Stimulated activated CD4-positive, alpha-beta T cell treated with anti-CD3 and anti-CD28 coated beads, Interleukin-12 subunit alpha, Interleukin-12 subunit beta, amount 100 ng/mL, for 4 hours (primary cell): ENCODE results near the gene ABCD1.
"Not testable (repeated sequence)": the region's sequence is repeated elsewhere in the genome, so short reads cannot be mapped to it uniquely, and the experiment has no call there.

Experiments used
- DNase-seq: peaks from one replicate; pipeline ENCODE4 v3.0.0-alpha.2; 2020

ABCD1 gene

DNA sequence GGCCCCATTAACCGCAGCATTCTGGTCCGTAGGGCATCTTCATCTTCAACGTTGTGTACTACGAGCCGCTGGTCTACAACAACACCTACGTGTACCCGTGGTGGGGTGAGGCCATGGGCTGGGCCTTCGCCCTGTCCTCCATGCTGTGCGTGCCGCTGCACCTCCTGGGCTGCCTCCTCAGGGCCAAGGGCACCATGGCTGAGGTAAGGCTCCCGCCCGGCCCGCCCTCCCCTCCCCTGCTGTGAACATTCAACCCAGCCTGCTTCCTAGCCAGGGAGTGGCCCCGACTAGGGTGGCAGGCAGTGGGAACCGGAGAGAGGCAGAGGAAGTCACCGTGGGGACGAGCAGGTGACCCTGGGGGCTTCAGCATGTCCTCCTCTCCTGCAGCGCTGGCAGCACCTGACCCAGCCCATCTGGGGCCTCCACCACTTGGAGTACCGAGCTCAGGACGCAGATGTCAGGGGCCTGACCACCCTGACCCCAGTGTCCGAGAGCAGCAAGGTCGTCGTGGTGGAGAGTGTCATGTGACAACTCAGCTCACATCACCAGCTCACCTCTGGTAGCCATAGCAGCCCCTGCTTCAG is 29.9 kb upstream of the ABCD1 start:
- no peak for DNase-seq

DNA sequence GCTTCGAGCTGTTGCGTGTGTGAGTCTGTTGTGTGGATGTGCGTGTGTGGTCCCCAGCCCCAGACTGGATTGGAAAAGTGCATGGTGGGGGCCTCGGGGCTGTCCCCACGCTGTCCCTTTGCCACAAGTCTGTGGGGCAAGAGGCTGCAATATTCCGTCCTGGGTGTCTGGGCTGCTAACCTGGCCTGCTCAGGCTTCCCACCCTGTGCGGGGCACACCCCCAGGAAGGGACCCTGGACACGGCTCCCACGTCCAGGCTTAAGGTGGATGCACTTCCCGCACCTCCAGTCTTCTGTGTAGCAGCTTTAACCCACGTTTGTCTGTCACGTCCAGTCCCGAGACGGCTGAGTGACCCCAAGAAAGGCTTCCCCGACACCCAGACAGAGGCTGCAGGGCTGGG is 28.6 kb upstream of the ABCD1 start:
- no peak for DNase-seq

DNA sequence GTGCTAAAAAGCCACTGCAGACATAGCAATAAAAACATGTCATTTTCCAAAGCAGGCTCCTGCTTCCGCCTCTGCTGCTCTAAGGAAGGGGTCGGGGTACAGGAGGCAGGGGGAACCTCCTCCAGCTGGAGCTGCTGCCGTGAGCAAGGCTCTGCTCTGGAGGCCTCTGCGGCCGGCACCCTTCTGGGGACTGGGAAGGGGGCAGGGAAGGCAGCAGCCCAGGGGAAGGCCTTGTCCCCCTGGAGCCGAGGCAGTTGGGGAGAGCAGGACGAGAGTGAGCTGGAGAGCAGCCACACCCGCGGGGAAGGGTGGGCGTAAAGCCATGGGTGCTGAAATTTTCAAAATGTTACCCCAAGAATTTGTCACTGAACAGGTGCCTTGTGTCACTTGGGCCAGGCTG is 28.1 kb upstream of the ABCD1 start:
- not testable (repeated sequence) for DNase-seq

DNA sequence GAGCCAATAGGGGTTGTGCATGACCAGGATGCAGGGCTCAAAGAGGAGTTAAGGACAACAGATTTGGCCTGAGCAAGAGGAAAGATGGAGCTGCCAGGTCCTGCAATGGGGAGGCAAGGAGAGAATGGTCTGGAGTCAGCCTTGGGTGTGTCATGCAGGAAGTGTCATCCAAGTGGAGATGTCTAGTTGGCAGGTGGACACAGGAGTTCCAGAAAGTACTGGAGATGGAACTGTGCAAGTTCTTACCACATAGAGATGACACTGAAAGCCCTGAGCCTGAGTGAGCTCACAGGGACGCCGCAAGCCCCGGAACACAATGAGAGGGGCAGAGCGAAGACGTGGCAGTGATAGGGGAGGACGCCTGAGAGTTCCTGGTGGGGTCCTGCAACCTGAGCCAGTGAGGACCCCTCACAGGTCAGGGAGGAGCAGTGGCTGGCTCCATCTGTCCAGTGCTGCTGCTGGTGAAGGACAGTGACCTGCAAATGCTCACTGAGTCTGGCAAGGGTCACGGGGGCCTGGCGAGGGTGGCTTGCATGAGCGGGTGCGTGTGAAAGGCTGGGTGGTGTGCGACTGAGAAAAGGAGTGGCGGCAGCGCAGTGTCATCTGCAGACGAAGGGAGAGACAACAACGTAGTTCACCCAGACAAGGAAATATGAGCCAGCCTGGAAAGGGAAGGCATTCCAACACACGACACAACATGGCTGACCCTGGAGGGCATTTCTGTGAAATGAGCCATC is 27.5 kb upstream of the ABCD1 start:
- DNase-seq, result not testable (repeated sequence)

DNA sequence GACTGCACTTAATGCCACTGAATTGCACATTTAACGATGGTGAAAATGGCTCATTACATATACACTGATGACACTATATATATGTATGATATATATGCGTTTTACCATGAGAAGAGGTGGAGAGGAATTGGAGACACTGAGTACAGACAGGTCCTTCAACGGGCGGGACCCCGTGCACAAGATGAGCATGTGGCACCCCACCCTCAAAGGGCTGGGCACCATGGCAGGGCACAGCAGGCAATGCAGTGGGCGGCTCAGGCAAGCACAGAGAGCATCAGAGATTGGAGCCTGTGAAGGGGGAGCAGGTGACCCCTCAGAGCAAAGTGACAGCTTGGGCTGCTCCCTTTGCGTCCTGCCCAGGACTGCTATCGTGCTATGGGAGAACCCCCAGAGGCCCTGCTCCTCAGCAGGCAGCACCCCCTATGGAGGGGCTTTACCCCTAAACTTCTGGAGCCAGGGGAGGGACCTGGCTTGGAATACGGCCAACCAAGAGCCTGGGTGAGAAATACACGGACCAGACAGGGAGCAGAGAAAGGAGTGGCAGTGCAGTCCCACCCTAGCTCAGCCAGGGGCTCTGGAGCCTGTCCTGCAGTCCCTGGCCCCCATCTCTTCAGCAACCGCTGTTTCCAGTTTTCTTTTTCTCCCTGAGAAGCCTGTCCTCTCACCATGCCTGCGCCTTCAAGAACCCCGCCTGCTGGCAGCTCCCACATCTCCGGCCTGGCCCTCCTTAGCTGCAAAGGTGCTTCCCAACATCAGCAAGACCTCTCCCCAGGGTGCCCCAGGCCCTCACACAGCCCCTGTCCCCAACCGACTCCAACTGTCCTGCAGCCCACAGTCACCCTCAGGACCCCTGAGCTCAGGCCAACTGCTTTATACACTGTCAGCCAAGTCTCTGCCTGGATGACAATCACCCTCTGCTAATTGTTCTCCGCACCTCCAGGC is 26.5 kb upstream of the ABCD1 start:
- DNase-seq, result no peak

DNA sequence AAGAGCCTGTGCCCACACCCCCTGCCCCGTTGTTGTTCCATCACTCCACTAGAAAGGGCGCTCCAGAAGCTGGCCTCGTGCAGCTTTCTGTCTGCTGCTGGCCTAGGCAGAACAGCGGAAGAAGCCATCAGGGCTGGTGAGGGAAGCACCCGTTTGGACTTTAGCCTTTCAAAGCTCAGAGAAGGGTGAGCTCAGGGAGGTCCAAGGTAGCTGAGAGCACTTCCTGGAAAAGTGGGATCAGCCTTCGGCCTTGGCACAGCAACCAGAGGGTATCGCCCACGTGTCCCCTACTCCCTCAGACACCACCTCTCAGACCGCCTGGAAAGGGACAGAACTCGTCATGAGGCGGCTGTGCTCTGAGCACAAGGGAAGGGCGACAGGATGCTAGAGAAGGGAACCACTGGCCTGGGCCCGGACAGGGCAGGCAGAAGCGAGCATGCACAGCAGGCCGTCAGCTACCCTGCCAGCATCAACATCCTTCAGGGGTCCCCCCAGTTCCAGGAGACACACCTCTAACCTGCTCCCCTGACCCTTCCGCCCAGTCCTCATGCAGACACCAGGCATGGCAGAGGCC is 25.4 kb upstream of the ABCD1 start:
- DNase-seq, result not testable (repeated sequence)

DNA sequence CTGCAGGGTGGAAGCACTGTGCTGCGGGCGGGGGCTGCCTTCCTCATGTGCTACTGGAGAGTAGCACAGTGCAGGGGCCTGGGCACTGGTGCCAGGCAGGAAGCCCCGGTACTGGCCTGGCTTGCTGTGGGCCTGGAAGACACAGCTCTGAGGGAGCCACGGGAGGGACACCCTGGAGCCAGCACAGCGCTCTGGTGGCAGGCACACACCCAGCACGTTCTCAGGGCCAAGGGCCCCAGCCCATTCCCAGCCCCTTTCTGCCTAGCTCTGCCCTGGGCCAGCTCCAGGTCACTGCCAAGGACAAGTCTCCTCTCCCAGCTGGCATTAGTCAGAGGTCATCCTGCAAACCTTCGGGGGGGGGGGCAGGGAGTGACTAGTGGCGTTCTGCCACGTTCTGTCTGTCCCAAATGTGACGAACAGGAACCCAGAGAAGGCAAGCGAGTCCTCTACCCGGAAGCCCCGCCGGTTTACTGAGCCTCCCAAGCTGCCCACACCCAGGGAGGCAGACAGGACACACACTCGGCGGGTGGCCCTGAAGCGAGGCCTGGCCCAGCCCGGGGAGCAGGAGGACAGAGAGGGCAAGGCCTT is 24.8 kb upstream of the ABCD1 start:
- DNase-seq, result not testable (repeated sequence)

DNA sequence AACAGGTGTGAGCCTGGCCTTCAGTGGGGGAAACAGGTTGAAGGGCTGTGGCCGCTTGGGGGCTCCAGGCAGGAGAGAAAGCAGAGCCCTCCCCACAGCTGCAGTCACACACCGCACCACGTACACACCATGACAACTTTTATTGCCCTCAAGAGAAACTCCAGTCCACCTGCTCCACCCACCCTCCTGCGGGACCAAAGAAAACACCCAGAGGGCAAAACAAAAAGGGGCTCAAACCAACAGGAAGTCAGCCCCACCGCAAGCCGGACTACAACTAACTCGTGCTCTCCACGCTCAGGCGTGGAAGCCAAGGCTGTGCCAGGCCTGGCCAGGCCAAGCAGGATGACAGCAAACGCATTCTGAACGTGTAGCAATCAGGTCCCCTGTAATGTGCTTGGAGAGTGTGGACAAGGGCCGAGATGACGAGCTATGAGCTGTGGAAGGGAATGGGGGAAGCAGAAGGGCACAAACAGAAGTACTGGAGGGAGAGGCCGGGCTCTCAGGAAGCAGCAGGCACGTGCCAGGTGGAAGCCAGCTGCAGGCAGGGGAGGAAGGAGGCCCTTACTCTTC is 24.2 kb upstream of the ABCD1 start:
- no peak for DNase-seq

DNA sequence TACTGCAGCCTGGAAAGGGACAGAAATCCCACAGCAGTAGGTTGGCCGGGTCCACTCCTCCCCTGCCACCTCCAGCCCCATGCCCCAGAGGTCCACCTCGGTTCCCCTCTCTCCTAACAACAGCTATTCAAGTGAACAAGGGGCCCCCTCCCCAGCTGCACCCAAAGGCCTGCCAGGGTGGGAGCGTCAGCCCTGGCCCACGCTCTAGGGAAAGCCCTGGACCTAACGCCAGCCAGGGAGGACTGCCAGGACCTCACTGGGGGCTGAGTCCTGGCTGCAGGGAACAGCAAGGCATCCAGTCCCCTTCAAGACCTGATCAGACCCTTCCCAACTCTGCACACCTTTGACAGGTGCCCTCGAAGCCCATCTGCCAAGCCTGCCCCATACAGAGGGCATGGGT is 23.7 kb upstream of the ABCD1 start:
- no peak for DNase-seq

DNA sequence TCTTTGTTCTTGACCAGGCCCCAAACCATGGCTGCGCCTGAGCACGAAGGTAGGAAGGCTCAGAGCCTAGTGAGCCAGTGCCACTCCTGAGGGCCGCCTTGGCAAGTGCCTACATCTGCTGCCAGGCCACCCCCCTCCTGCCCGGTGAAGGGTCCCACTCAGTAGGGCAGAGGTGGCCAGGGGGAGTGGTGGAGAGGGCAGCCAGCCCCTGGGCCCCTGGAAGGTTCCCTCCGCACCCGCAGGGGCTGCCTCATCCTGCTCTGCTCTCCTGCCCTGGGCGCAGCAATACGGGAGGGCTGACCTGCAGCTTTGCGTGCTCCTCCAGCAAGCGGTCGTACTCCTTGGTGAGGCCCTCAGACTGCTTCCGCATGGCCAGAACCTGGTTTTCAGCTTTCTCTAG is 22.9 kb upstream of the ABCD1 start:
- no peak for DNase-seq

DNA sequence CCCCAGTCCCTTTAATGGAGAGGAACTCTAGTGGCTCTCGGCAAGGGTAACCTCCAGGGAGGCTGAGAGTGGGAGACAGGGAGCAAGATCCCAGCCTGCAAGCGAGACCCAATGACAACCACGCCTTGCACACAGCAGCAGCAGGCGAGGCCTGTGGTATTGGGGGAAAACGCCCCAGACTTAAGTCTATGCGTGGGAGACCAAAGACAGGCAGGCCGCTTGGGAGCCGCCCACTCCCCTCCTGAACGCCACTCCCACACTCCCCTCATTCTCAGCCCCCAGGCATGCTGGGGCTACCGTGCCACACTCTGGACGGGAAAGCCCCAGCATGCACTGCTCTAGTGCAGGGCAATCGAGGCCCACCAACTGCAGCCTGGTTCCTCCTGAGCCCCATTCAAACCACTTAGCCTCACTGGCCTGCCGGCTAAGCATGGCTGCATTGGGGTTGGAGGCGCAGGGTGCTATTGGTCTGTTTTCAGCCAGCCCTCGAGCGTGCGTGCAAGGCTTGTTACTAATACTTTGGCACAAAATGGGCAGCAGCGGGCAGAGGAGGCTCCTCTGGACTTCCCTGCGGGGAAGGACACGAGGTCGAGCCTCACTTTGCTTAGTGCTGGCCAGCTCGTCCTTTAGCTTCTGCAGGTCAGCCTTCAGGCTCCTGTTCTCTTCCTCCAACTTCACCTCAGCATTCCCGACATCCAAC is 22.2 kb upstream of the ABCD1 start:
- DNase-seq, result no peak

DNA sequence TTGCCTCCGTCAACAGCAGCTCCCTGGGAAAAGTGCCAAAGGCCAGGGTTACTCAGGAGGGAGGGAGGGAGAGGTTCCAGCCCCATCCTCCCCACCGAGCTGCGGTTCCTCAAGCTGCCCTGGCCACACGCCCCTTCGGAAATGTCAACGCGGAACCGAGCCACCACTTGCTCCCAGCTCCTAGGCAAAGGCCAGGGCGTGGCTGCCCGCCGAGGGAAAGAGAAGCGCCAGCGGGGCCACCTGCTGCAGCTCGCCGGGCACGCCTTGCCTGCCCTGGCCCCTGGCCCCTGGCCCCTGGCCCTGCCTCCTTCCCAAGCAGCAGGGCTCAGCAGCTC is 21.7 kb upstream of the ABCD1 start:
- DNase-seq, result no peak

DNA sequence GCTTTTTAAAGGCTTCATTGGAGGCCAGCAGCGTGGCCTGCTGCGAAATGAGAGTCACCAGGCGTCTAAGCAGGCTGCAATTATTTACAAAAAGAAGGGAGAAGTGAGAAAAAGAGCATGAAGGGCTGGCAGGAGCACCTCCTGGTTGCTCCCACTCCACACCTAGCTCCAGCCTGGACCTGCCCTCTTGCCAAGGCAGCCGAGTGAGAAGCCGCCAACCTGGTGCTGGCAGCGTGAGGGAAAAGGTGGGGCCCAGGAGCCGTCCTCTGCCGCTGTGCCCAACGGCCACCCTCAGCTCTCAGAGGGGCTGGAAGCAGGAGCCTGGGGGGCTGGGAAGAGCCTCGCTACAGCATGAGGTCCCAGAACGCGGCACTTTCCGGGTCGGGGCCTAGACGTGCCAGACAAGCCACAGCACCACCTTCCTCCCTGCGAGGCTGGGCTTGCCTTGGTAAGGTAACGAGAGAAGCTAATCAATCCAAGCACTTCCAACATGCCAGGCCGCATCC is 20.6 kb upstream of the ABCD1 start:
- DNase-seq, result no peak

DNA sequence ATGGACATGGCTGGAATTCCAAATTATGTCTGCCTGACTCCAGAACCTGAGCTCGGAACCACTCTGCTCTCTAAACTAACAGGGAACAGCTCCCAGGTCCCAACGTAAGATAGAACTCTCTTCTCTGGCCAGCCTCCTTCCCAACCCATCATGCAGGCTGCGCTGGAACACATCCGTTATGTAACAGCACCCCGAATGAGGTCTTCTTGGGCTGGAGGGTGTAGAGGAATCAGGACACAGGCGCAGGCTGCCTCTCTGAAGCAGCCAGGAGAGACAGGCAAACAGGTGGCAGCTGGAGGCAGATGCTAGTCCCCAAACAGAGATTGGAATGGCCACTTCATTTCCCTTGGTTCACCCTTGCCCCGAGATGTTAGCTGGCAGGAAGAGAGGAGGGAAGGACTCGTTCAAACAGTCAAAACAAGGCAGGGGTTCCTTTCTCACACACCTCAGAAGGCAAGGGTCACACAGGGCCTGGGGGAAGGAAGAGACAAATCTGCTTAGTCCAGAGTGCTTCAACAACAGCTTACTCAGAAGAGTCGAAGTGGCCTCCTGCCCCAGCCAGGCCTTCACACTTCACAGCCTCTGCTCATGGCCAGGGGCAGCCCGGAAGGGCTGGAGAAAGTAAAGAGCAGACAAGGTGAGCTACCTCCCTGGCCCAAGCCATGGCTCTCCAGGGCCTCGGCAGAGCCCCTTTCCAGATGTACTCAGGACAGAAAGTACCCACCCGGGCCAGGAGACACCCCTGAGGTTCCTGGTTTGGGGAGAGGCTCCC is 19.8 kb upstream of the ABCD1 start:
- DNase-seq, result not testable (repeated sequence)

DNA sequence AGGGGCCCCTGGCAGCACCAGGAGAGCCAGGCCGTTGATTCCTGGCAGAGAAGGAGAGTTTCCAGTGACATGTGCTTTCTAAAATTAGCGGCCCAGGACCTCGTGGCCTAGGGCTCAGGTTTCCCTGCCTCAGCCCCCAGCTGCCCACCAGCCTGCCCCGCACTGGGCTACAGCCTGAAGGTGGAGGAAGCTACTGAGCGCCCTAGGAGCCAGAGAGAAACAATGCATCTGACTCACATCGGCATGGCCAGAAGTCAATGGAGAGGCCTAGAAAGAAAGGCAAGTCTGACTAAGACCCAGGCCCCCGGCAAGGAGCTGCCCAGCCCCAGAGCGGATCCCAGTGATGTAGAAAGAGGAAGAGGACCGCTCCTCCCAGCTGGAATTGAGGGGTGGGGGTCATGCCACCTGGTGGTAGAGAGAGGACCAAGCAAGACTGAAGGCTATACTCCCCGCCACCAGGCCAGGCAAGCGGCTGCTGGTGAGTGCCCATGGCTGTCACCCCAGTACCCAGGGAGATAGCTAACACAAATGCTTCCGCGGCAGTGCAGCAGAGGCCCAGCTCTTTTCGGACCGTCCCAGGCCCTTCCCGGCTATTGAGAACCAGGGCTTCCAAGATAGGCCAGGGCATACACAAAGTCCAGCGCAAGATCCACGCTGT is 19.1 kb upstream of the ABCD1 start:
- DNase-seq, result not testable (repeated sequence)

DNA sequence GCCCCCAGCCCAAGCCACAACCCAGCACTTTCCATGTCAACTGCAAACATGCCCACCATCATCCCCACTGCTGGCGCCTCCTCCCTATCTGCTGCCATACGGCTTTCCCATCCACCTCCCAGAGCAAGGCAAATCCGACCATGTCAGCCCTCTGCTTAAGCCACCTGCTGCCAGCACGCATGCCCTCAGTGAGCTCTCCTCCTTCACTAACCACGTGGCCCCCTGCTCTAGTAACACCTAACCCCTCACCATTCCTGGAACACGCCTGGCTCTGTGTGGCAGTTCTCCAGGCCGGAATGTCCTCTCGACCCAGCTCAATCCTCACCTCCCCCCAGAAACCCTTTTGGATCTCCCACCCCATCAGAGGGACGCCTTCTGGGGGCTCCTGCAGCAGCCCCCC is 17.9 kb upstream of the ABCD1 start:
- DNase-seq, result no peak

DNA sequence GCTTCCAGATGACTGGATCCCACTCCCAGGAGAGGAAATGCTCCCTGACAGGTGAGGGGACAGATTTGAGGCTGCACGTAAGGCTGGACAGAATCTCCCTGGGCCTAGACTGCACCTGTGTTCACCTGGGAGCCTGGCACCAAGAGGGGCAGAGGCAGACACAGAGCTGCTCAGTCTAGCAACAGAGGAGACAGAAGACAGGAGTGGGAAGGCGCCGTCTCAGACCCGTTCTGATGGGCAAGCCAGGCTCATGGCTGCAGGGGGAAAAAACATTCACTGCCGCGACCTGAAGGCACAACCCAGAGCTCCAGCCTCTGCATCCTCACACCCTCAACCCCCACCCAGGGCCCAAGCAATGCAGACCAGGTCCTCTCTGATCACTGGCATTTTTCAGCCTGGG is 17.2 kb upstream of the ABCD1 start:
- no peak for DNase-seq

DNA sequence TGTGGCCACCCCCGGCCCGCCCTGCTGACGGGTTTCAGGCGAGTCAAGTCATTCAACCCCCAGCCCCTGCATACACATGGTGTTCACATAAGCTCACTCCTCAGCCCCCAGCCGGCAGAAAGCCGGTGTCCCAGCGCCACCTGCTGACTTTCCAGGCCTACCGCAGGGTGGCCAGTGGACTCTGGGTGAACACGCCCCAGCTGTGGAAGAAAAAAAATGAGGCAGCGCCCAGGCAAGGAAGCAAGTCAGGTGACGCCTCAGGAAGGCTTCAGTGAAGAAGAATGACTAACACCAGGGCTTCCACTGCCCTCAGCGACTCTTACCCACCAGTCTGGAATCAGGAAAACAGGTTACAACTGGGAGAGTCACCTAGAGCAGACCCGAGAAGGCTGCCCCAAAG is 16.2 kb upstream of the ABCD1 start:
- peak; percentile 26 for DNase-seq

DNA sequence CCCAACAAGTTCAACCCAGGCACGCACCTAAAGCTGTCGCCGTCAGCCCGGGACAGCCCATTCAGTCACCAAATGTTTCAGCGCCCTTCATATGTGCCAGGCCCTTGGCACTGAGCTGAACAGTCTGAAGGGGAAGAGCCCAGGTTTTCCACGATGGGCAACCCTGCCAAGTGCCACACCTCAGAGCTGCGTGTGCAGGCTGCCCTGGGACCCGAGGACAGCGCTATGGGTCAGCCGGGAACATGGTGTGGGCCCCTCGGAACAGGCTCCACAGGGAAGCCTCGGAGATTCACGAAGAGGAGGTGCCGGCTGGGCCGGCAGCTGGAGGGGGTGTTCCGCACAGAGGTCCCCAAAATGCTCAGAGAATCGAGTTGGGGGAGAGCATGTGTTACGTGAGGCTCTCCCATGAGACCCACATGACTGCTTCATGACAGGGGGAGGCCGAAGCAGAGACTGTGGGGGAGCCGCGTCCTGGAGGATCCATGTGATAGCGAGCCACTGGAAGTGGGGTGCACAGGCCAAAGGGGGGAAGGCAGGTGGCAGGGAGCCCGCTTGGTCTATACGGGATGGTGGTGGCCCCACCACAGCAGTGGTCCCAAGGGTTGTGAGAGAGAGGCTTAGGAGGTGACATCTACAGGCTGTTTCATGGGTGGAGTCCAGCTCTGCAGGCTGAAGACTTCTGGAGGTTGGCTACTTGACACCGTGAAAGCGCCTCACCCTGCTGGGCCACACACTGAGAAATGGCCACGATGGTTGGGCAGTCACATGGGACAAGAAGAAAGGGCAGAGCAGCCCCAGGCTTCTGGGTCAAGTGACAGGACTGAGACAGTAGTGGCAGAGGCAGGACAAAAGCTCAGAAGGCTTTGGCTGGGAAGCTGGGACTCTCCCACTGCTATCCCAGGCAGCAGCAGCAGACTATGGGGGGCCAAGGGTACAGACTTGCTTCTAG is 14.7 kb upstream of the ABCD1 start:
- DNase-seq, result no peak
